Retinal pigment epithelial cell (primary cell): Measurements from ENCODE around the gene PNLDC1.

Source experiments
- DNase-seq: peaks from one replicate; pipeline ENCODE4 v3.0.0-alpha.2; 2010; ENCODE audit warnings: low read depth
- H3K4me3 ChIP-seq: 2 replicates; pipeline ENCODE4 v1.5.1; 2011; ENCODE audit warnings: mild to moderate bottlenecking, low read length, control low read depth, moderate library complexity
- TF ChIP-seq, protein P1 (sequence below): conservative IDR thresholded peaks from 2 replicates; pipeline ENCODE4 v1.5.1; 2011; ENCODE audit warnings: low read depth, low read length, control low read depth, inconsistent platforms

Gene PNLDC1

DNA sequence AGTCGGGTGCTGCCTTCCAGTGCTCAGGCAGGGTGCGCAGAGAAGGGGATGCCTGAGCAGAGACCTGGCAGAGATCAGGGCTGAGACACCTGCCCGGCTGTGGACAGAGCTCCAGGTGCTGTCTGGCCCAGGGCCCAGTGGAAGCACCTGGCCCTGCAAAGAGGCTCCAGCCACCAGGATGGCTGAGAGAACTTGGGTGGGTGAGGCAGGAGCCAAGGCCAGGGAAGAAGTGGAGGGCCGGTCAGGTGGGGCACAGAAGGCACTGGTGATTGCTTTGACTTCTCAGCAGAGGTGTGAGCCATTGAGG, 31.2 kb downstream of the PNLDC1 start:
- TF ChIP-seq, protein P1, sequence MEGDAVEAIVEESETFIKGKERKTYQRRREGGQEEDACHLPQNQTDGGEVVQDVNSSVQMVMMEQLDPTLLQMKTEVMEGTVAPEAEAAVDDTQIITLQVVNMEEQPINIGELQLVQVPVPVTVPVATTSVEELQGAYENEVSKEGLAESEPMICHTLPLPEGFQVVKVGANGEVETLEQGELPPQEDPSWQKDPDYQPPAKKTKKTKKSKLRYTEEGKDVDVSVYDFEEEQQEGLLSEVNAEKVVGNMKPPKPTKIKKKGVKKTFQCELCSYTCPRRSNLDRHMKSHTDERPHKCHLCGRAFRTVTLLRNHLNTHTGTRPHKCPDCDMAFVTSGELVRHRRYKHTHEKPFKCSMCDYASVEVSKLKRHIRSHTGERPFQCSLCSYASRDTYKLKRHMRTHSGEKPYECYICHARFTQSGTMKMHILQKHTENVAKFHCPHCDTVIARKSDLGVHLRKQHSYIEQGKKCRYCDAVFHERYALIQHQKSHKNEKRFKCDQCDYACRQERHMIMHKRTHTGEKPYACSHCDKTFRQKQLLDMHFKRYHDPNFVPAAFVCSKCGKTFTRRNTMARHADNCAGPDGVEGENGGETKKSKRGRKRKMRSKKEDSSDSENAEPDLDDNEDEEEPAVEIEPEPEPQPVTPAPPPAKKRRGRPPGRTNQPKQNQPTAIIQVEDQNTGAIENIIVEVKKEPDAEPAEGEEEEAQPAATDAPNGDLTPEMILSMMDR: no peak
- no peak for DNase-seq
- H3K4me3 ChIP-seq: no peak overlapping the region

DNA sequence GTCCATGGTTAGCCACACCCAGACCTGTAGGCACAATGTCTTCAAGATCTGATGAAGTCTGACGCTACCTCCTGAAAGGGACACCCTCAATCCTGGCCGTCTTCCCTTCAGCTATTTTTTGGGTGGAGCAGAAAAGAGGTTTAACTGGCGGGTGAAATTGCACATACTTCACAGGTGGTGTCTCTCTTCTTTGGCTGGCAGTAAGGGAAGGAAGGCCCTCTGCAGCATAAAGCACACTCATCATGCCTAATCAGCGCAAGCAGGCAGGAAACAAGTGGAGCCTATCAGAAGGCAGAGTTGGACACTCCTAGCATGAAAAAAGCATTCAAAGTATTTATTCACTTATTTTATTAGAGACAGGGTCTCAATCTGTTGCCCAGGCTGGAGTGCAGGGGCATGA, 32.9 kb downstream of the PNLDC1 start:
- TF ChIP-seq, protein P1: no peak
- H3K4me3 ChIP-seq: no peak overlapping the region
- no peak for DNase-seq

DNA sequence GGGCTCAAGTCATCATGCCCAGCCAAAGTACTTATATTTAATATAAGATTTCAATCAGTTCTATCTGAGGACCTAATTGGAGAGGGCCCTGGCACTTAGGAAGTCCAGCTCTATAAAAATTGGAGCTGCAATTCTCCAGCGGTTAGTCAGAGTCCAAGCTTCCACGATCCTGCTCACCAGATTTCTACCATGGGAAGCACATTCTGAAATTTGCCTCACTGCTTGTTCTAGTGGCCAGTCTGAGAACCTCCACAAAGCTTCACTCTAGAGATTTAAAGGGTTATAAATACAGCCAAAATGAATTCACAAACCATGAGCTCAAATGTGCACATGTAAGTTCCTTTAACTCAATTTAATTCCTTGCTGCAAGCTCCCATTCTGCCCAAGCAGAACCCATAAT, 33.5 kb downstream of the PNLDC1 start:
- H3K4me3 ChIP-seq: no peak overlapping the region
- DNase-seq: no peak
- TF ChIP-seq, protein P1: no peak

DNA sequence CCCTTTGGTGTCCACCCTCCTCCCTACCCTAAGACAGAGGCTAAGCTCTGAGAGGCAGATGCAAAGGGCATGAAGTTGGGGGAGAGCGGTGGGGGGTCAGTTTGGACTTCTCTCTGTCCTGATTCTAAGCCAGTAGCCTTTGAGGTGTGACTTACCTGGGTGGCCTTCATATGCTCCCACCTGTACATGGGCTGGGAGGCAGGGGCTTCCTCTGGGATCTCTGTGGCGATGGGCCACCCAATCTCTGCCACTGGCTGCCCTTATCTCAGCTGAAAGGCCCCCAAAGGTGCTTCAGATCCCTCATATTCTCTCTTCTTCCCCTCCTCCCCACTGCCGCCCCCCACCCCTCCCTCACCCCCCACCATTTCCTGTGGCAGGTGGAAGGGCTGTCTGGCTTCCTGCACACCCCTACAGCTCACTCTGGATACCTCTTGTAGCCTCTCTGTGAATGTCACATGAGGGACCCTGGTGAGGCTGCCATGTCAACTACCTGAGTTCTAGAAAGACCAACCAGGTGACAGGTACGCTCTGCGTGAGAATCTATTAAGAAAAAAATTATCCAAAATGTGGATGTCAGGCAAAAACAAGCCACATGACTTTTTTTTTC, 34.0 kb downstream of the PNLDC1 start:
- DNase-seq: no peak
- H3K4me3 ChIP-seq: no peak overlapping the region
- TF ChIP-seq, protein P1: no peak

DNA sequence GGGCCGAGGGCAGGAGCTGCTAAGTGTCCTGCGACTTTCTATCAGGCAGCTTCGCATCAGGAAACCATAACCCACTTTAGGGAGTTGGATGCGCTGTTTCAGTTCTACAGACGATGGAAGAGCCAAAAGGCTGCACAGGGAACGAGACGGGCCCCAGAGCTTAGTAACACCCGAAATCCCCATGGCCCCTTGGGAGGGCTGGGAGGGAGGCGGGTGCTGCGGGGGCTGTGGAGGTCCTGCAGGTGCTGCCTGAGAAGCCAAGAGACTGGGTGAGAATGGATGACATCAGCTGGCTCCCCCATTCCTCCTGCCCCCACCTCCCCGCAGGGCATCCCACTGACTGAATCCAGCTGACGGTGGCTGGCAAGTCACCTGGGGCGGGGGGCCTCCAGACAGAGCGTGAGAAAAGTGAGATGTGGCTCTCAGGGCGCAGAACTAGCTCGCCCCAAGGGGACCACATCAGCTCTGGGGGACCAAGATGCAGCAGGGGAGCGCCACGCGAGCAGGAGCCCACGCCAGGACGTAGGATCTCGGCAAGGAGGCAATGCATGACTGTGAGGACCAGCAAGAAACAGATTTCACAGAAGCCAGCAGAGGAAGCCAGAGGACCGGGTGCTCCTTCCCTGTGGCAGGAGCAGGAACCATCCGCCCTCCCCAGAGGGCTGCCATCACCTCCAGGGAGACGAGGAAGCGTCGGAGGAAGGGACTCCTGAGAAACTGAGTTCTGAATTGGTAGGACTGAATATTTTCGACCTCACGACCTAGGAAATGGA, 36.8 kb downstream of the PNLDC1 start:
- no peak overlapping the region for H3K4me3 ChIP-seq
- DNase-seq: no peak
- TF ChIP-seq, protein P1: no peak

DNA sequence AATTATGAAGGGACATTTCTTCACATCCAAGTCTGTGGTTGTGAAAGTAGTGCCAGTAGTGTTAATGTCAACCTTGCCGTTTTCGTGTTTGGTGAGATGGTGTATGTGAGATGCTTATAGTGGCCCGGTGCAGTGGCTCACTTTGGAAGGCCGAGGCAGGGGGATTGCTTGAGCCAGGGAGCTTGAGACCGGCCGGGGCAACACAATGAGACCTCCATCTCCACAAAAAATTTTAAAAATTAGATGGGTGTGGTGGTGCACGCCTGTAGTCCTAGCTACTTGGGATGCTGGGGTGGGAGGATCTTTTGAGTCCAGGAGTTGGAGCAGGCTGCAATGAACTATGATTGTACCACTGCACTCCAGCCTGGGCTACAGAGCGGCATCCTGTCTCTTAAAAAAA, 37.4 kb downstream of the PNLDC1 start:
- H3K4me3 ChIP-seq: no peak overlapping the region
- TF ChIP-seq, protein P1: no peak
- DNase-seq: no peak
